Activated CD4-positive, alpha-beta T cell treated with anti-CD3 and anti-CD28 coated beads, Interleukin-2, amount 50 U/mL, for 4 hours (primary cell): Measurements from ENCODE around the gene IQGAP3.

ENCODE experiments used
- DNase-seq, 2 experiments: peaks; one replicate each; pipeline ENCODE4 v3.0.0-alpha.2; 2020

IQGAP3 gene

GRCh38 chr1:156534424-156535060, 37.8 kb downstream of the IQGAP3 start:
- DNase-seq: no peak

- DNase-seq: no peak
These were observed 38.7 kb downstream of the IQGAP3 start for GRCh38 chr1:156533568-156534220.

GRCh38 chr1:156532374-156532773, 40.0 kb downstream of the IQGAP3 start:
- no peak for DNase-seq

GRCh38 chr1:156530006-156530405, 42.4 kb downstream of the IQGAP3 start:
- no peak for DNase-seq

- no peak for DNase-seq
These were observed 43.4 kb downstream of the IQGAP3 start for GRCh38 chr1:156528875-156529425.

- DNase-seq: no peak
These were observed 44.1 kb downstream of the IQGAP3 start for GRCh38 chr1:156528231-156528630.

GRCh38 chr1:156527584-156527983, 44.8 kb downstream of the IQGAP3 start:
- DNase-seq: no peak

GRCh38 chr1:156525856-156526489, 46.4 kb downstream of the IQGAP3 start:
- DNase-seq: no peak

- DNase-seq: no peak
These were observed 47.3 kb downstream of the IQGAP3 start for GRCh38 chr1:156525071-156525501.

- DNase-seq: no peak
These were observed 47.9 kb downstream of the IQGAP3 start for GRCh38 chr1:156524481-156524869.

GRCh38 chr1:156523801-156524480, 48.4 kb downstream of the IQGAP3 start:
- DNase-seq: no peak

GRCh38 chr1:156522443-156522970, 49.9 kb downstream of the IQGAP3 start:
- no peak for DNase-seq

GRCh38 chr1:156517748-156518147, 54.6 kb downstream of the IQGAP3 start:
- DNase-seq: no peak

- DNase-seq: no peak
These were observed 55.5 kb downstream of the IQGAP3 start for GRCh38 chr1:156516821-156517220.

GRCh38 chr1:156515956-156516355, 56.4 kb downstream of the IQGAP3 start:
- DNase-seq: no peak

- no peak for DNase-seq
These were observed 59.2 kb downstream of the IQGAP3 start for GRCh38 chr1:156513185-156513584.

GRCh38 chr1:156511644-156512043, 60.7 kb downstream of the IQGAP3 start:
- DNase-seq: no peak

GRCh38 chr1:156510709-156511108, 61.7 kb downstream of the IQGAP3 start:
- DNase-seq: no peak

GRCh38 chr1:156509424-156510034, 62.8 kb downstream of the IQGAP3 start:
- DNase-seq: no peak

- no peak for DNase-seq
These were observed 63.5 kb downstream of the IQGAP3 start for GRCh38 chr1:156508955-156509234.

- no peak for DNase-seq
These were observed 64.0 kb downstream of the IQGAP3 start for GRCh38 chr1:156508205-156508954.

- no peak for DNase-seq
These were observed 65.9 kb downstream of the IQGAP3 start for GRCh38 chr1:156506450-156506849.
